HG03103 (cell line): Measurements from ENCODE around the gene STX2.
"Not testable (repeated sequence)": the region's sequence is repeated elsewhere in the genome, so short reads cannot be mapped to it uniquely, and the experiment has no call there.

Source experiments
- ATAC-seq: cut with Tn5 transposase; IDR thresholded peaks from one replicate; pipeline ENCODE4 v1.9.1; 2021; ENCODE audit warnings: low read depth; ENCODE audit not compliant: unreplicated experiment

STX2 gene

GRCh38 chr12:130803702-130804101 is 35.3 kb downstream of the STX2 start:
- ATAC-seq = no peak

DNA sequence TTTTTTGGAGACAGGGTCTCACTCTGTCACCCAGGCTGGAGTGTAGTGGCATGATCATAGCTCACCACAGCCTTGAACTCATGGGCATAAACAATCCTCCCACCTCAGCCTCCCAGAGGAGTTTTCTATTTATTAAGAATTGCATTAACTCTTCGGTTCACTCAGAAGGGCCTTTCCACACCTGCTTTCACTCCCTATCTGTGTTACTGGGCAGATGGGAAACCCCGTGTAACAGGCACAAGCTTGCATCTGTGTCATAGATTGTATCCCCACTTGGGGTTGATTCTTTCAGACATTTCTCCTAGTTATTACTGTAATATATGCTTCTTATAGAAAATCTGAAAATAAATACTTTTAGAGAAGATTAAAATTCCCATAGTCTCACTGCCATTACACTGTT is 38.7 kb downstream of the STX2 start:
- no peak for ATAC-seq

- ATAC-seq = no peak
Measured at GRCh38 chr12:130799051-130799450, 40.0 kb downstream of the STX2 start.

- ATAC-seq = peak; percentile 82
Measured at GRCh38 chr12:130796985-130797686, 41.9 kb downstream of the STX2 start.

DNA sequence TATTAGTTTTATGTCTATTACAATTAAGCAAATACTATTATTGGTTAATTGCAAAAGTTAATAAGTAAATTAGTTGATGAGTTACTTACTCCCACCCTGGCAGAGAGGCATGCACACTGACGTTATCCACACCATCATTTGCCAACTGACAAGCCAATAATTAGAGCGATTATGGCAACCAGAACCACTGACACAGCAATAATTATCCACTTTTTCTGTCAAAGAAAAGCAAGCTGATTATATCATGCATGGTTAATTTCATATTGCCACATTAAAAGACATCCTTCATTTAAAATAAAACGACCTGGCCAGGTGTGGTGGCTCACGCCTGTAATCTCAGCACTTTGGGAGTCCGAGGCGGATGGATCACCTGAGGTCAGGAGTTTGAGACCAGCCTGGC is 43.1 kb downstream of the STX2 start:
- no peak for ATAC-seq

GRCh38 chr12:130793554-130793849 is 45.5 kb downstream of the STX2 start:
- ATAC-seq = no peak

GRCh38 chr12:130792821-130793553 is 46.1 kb downstream of the STX2 start:
- no peak for ATAC-seq

DNA sequence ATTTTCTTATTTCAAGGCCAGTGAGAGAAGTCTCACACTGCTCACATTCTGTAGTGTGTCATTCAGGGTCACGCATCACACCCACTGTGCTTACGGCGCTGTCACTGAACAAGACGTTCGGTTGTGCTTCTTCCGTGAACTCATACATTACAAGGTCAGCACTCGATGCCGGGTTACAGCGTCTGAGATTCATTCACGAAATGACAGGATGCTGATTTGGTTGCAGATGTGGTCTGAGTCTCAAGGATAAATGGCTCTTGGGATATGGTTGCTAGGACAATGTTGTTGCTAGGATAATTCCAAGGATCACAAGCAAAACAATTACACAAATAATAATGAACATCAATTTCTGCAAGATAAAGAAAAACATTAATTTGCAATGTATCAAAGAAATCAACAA is 47.4 kb downstream of the STX2 start:
- ATAC-seq = no peak

GRCh38 chr12:130788515-130788914 is 50.5 kb downstream of the STX2 start:
- no peak for ATAC-seq

GRCh38 chr12:130787445-130788410 is 51.3 kb downstream of the STX2 start:
- ATAC-seq = no peak

DNA sequence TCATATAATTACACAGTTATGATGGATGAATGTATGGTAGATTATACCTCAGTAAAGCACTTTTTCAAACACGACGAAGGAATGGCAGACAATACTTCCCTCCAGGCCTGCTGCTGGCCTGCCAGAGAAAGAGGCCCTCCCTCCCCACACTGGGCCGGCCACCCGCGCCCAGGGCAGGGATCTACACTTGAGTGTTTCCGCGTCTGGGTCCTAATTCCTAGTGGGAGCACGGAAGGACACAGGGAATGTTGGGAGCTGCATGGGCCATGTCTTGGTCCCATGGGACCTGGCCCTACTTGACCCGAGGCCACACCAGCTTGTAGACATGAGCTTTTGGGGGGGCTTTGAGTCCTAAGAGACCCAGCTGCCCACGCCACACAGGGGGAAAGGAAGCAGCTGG is 52.0 kb downstream of the STX2 start:
- no peak for ATAC-seq

- ATAC-seq = no peak
Measured at GRCh38 chr12:130783110-130783715, 55.8 kb downstream of the STX2 start.

GRCh38 chr12:130782245-130782644 is 56.8 kb downstream of the STX2 start:
- ATAC-seq = not testable (repeated sequence)

GRCh38 chr12:130780880-130781575 is 58.0 kb downstream of the STX2 start:
- no peak for ATAC-seq

GRCh38 chr12:130780325-130780724 is 58.7 kb downstream of the STX2 start:
- no peak for ATAC-seq

GRCh38 chr12:130778776-130779175 is 60.3 kb downstream of the STX2 start:
- ATAC-seq = no peak

DNA sequence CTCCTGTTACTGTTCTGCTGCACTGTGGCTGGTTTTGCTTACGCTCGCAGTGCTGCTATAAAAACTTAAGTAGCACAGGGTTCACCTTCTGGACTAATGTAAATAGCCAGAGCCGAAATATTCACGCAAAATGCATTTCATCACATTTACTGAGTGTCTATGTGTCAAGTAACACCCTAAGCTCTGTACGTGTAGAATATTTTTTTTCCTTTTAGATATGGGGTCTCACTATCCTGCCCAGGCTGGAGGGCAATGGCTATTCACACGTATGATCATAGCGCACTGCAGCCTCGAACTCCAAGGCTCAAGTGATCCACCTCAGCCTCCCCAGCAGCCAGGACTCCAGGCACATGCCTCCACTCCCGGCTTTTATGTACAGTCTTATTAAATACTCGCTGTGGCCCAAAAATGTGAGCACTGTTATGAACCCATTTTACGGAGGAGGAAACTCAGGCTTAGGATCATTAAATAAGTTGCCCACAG is 62.2 kb downstream of the STX2 start:
- ATAC-seq = no peak

DNA sequence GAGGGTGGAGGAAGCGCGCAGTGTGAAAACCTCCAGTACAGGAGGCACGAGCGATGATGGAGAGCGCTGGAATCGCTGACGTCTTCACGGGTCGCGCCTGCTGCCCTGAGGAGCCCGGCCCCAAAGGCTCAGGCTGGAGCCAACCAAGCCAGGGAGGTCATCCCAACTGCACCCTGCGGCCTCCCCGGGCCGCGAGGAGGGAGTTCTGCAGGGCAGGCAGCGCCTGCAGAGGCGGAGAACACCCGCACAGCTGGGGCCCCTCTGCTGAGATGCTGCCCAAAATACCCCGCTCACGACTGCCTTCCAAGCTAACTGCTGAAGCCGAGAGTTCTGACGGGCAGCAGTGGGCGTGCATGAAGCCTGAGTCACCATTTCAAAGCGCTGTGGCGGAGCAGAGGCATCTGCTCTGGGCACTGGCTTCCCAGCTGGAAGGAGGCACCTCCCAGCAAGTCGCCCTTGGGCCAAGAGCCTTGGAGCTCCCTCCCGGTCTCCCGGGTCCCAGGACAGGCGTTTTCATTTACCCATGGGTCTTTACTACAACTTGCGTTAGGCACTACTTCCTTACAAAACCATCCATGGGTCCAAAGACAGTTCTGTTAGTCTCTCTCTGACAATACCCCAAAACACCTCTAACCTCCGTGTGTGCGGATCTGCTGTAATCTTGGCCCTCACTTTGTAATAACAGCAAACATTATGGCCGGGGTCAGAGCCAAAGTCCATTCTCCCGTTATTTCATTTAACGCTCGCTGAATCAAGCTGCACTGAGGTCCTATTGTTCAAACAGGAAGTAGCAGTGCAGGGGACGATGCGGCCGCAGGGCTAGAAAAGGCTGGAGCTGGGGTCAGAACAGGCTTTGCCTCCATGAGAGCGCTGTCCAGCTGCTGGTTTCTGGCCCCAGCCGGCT is 62.8 kb downstream of the STX2 start:
- ATAC-seq = peak; percentile 57

DNA sequence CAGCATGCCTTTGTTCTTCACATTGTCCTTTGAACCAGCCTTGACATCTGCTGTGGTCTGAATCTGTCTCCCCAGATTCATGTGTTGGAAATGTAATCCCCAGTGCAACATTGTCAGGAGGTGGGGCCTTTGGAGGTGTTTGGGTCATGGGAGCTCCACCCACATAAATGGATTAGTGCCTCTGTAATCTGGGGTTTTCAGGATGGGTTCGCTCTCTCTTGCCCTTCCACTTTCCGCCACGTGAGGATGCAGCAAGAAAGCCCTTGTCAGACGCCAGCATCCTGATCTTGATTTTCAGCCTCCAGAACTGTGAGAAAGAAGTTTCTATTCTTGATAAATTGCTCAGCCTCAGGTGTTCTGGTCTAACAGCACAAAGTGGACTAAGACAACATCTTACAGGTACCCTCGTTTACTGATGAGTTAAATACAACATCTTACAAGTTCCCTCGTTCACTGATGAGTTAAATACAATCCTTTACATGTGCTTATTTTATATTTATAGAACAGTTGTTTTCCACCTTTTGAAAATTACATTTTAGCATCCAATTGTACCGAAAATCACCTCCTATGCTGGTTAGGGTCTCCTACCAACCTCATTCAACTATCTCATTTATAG is 68.5 kb downstream of the STX2 start:
- ATAC-seq = no peak
